NCI-H1105 treated with DMSO at 0.1 percent for 48 hours (cell line): ENCODE measurements around the gene ZBBX.
A peak's percentile ranks its signal among the peaks of the same experiment; 100 is the strongest.
"Not testable (repeated sequence)": the region's sequence is repeated elsewhere in the genome, so short reads cannot be mapped to it uniquely, and the experiment has no call there.

Experiments
- DNase-seq: peaks from one replicate; lab custom pipeline; 2025; lab: John Stamatoyannopoulos, UW

The ZBBX gene

DNA sequence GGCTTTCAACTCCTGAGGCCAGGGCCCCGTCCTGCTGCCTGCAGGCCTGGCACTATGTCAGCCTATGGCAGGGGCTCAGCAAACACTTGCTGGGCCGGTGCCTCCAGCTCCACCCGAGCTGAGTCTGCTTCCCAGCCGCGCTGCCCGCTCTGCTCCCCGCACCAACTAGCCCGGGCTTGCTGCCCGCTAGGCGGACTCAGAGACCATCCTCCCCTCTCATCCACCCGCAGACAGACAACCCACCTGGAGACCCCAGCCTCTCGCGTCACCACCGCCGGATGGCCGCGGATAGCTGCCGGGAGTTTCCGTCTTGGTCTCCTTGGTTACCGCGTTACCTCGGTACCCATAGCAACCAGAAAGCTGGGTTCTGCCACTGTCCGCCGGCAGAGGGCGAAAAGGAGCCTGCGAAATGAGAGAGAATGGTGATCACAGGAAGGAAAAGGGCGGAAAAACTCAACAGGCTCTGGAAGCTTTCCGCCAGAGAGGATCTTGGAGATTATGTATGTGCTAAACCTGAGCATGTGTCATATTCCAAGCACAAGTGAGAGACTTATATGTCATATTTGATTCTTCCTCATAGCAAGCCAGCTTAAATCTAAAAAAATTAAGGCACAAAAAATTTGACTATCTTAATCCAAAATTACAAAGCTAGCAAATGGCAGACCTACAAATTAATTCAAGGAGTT is at the start of gene ZBBX:
Gene ZBBX, minus strand, starts transcription at position 294 of the 686 bp plus-strand sequence. CDS start 7,396 bp downstream, outside the sequence.
- DNase-seq: peak; percentile 92

- not testable (repeated sequence) for DNase-seq
Observed at GRCh38 chr3:167426962-167427361, 46.9 kb upstream of the ZBBX start.

DNA sequence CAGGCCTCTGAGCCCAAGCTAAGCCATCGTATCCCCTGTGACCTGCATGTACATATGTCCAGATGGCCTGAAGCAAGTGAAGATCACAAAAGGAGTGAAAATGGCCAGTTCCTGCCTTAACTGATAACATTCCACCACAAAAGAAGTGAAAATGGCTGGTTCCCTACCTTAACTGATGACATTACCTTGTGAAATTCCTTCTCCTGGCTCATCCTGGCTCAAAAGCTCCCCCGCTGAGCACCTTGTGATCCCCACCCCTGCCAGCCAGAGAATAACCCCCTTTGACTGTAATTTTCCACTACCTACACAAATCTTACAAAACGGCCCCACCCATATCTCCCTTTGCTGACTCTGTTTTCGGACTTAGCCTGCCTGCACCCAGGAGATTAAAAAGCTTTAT is 42.3 kb upstream of the ZBBX start:
- DNase-seq: not testable (repeated sequence)

DNA sequence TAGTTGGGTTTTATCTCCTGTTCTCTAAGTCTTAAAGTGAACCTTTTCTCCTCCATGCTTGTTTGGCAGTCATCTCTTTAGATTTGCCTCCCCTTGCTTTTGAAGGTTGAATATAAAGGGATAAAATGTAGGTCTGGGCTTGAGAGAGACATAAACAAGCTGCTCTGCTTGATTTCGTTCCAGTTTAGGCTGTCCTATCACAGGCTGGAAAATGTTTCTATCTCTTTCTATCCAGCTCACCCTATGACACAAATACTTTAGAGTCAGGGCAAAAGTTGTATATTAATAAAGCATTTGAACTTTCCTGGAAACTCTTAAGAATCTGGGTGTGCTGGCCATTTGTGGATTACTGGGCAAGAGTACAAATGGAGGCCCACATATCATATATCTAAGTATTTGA is 29.5 kb upstream of the ZBBX start:
- DNase-seq: no peak

DNA sequence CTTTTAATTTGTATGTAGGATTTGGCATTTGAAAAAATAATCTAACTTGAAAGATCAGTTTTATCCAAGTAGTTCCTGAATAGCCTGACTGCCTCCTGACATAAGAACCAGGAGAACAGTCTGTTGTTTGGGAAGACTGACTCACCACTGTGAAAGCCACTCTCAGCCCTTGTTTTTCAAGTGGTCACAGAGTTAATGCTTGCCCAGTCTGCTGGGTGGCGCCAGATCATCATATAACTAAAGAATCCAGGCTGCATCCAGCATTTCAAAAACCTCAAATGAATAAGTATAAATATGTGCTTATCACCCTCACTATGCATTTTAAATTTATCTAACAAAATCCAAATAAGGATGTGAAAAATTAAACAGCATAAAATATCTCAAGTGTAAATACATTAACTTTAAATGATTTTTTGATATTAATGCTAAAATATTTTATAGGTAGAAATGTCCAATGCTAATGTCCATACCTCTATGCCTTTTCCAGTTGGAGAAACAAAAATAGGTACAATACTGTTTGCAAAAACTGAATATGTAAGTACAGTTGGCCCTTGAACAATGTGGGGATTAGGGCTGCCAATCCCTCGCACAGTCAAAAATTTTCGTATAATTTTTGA is 26.9 kb upstream of the ZBBX start:
- DNase-seq: peak; percentile 82

- peak; percentile 90 for DNase-seq
Observed at GRCh38 chr3:167397826-167398225, 17.7 kb upstream of the ZBBX start.

DNA sequence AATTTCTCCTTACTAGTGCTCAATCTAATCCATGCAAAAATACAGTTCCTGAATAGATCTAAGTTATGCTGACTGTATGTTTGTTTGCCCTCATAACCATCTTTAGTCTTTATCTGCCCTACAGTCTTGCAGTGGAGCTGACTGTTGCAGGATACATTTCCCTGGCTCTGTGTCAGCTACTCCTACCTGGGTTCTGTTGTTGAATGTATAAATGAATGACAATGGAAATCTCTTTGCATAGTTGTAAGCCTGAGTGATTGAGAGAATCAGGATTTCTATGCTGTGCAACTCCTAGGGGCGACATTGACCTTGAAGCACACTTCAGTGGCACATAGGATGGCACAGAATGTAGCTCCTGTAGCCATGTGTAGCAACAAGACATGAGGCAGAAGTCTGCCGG is 16.0 kb upstream of the ZBBX start:
- no peak for DNase-seq

GRCh38 chr3:167394003-167394402 is 13.9 kb upstream of the ZBBX start:
- no peak for DNase-seq

GRCh38 chr3:167382155-167382554 is 2.1 kb upstream of the ZBBX start:
- no peak for DNase-seq

DNA sequence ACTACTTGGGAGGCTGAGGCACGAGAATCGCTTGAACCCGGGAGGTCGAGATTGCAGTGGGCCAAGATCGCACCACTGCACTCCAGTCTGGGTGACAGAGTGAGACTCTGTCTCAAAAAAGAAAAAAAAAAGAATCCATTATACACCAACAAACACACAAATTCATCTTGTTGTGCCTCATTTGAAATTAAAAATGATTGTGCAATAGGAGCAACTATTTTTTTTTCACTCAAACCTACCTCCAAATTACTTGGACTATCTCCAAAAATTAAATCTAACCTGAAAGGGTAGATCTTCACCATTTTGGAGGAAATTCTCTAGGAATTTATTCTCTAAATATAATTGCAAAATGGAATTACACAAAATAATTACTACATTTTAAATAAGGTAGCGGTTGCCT is 4.6 kb downstream of the ZBBX start:
- DNase-seq: no peak

GRCh38 chr3:167372138-167372537 is 8.0 kb downstream of the ZBBX start:
- no peak for DNase-seq

DNA sequence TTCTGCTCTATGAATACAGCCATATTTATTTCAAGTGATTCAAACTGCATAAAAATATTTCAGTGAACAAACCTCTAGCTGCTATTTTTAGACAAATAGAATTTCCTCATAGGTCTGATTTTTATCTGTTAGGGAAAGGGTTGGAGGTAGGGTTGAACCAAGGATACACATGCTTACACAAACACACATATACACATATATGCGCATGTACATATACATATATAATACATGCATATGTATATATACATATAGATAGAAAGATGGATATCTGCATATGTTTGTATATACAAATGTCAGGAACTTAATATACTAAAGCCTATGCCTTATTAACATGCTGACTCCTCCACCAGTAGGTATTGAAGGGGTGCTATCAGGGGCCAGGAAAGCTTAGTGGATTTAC is 18.1 kb downstream of the ZBBX start:
- DNase-seq: no peak

DNA sequence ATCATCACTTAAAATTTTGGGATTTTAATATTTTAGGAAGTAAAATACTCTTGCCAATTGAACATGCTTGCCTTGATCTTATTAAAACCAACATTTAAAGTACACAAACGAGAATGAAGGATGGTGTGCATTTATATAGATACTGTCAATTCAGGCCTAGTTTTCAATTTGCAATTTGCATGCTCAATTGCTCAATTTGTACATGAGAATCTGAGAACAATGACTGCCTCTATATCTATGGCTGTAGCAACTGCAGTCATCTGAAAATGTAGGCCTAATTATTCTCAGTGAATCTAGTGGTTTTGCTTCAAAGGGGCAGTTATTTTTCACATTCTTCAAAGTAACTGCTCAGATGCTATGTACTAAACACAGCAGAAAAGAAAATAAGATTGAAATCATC is 18.8 kb downstream of the ZBBX start:
- peak; percentile 8 for DNase-seq

GRCh38 chr3:167355446-167355845 is 24.7 kb downstream of the ZBBX start:
- no peak for DNase-seq

GRCh38 chr3:167354751-167355150 is 25.3 kb downstream of the ZBBX start:
- no peak for DNase-seq

DNA sequence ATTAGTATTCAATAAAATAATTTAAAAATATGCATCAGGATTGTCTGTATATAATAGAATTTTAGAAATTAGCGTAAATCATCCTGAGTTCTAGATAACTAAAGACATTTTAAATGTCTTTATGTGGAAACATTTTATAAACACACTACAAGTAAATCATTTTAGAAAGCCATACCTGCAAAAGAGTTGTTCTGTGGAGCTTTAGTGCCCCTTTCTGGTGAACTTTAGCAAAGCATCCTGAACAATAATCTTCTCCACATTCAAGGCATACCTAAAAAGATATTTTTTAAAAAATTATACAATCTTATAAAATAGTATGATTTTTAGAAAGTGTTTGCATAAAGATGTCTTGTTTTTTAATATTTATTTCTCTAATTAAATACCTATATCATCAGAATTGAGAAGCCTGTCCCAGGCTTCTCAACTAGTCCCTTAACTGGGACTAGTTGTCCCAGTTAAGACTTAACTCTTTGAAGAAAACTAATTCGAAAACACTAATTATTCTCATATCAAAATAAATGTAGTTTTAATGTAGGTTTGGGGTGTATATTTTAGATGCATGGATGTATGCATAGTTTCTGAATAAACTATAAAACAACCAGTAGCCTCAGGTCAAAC is 29.7 kb downstream of the ZBBX start:
- peak; percentile 68 for DNase-seq

GRCh38 chr3:167346171-167346570 is 33.9 kb downstream of the ZBBX start:
- DNase-seq: peak; percentile 97

- DNase-seq: no peak
Observed at GRCh38 chr3:167330993-167331785, 48.9 kb downstream of the ZBBX start.

GRCh38 chr3:167323572-167323971 is 56.5 kb downstream of the ZBBX start:
- DNase-seq: no peak

DNA sequence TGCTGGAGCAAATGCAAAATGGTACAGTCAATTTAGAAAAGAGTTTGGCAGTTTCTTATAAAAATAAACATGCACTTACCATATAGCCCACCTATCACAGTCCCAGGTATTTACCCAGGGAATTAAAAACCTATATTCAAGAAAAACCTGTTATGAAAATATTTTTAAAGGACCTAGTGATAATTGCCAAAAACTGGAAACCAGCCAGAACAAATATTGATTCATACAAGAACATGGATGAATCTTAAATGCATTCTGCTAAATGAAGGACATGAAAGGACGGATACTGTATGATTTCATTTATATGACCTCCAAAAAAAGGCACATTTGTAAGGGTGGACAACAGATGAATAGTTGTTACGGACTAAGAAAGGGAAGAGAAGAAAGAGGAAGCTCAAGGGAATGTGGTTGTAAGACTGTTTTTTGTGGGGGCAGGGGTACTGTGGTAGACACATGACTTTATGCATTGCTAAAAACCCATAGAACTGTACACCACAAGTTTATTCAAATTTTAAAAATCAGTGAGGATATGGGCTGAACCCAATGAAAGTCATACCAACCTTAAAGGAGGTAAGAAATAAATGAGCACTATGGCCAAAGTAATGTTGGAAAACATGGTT is 61.0 kb downstream of the ZBBX start:
- DNase-seq: peak; percentile 88

DNA sequence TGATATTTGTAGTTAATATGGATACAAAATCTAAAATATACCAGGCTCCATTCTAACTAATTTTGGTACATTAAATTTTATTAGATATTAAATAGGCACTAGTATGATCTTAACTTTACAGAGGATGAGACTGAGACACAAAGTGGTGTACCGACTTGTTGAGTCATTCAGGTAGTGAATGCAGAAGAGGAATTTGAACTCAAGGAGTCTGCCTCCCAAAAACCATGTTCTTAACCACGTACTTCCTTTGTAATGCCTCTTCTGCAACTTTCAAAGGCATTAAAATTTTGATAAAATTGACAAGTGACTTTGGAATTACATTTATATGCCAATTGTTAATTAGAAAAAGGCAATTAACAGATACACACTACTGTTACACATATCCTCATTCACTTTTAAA is 61.8 kb downstream of the ZBBX start:
- no peak for DNase-seq

GRCh38 chr3:167306319-167306718 is 73.8 kb downstream of the ZBBX start:
- no peak for DNase-seq
